ENCODE data around the gene CACNA1C. TPM values are rescaled to one million over a fixed set of nuclear protein-coding genes. Genes with fewer than 3 reads are reported as not detected.
A peak's percentile ranks its signal among the peaks of the same experiment; 100 is the strongest.

The CACNA1C gene
- total RNA-seq, 1 donor from 2014 or later, result 1.6 TPM

DNA sequence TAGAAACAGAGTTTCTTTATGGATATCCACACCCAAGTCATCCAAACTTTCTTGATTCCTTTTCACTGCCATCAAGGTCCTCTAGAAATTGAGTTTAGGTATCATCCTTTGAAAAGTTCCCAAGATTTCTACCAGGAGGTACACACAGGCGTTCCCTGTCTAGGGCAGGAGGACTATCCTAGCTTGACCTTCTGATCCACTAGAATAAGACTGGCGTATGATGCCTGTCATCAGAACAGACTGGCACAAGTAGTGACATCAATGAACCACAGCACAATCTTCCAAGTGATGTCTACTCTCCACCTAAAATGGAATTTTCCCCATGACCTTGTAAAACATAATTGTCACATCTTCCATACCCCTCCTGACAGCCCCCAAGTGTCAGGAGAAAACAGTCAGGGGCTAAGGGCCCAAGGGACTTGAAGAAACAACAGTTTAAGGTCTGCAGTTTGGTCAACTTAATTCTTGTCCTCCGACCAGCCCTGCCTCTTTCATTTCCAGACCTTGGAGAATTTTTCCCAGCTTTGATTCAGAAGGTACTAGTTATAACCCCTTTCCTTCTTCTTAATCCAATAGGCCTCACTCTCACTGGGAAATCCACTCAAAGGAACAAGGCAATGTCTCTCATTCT, 641.3 kb downstream of the CACNA1C start:
- peak overlapping the region; percentile 32 for H3K4me3 Mint-ChIP-seq
- H3K27me3 Mint-ChIP-seq (ENCODE audit: low read depth), result peaks cover 84% of the 10 kb centered on the region
- no peaks in the 10 kb centered on the region for H3K36me3 Mint-ChIP-seq (ENCODE audit: low read depth)
- H3K9me3 Mint-ChIP-seq, result no peaks in the 10 kb centered on the region
- H3K27ac Mint-ChIP-seq (ENCODE audit: unreplicated experiment), result no peak overlapping the region
- TF ChIP-seq CTCF (conservative IDR thresholded peaks at IDR 0.05), result no peak
- no peak for DNase-seq (ENCODE audit: low read depth, low spot score)
- H3K4me1 Mint-ChIP-seq, result peaks cover 21% of the 10 kb centered on the region

GRCh38 chr12:2696136-2696535, 643.3 kb downstream of the CACNA1C start:
- H3K36me3 Mint-ChIP-seq (ENCODE audit: low read depth), result no peaks in the 10 kb centered on the region
- DNase-seq (ENCODE audit: low read depth, low spot score), result no peak
- H3K27ac Mint-ChIP-seq (ENCODE audit: unreplicated experiment), result no peak overlapping the region
- peaks cover 14% of the 10 kb centered on the region for H3K4me1 Mint-ChIP-seq
- H3K4me3 Mint-ChIP-seq, result no peak overlapping the region
- peaks cover 81% of the 10 kb centered on the region for H3K27me3 Mint-ChIP-seq (ENCODE audit: low read depth)
- no peak for TF ChIP-seq CTCF (conservative IDR thresholded peaks at IDR 0.05)
- no peaks in the 10 kb centered on the region for H3K9me3 Mint-ChIP-seq

DNA sequence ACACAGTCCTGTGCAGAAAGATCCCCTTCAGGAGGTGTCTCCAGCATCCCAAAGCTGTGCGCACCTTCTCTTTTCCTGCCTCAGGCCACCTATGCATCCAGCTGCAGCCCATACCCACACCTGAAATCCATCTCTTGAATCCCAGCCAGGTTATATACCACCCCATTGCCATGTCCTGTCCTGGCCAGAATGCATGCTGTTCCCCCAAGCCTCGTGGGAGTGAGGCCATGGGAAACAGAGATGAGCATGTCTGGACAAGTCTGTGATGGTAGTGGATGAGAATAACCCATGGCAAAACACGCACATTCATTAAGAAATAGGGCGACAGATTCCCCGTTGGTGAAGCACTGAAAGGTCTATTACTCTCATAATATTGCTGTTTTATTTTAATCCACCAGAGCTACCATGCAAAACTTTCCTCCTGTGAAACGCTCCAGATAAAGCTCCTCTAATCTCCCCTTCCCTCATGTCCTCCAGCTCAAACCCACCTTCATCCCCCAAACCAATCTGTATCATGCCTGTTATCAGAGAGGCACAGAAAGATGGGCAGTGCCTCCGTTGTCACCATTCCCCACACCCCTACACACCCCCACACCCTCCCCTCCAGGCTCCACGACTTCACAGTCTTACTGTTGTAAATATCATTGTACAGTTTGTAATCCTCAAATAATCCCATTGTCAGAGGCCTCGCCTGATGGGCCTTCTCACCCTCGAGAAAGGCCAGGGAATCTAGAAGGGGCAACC, 644.4 kb downstream of the CACNA1C start:
- Mint-ChIP-seq H3K27ac (ENCODE audit: unreplicated experiment) (no peak overlapping the region), H3K27me3 (ENCODE audit: low read depth) (peaks cover 80% of the 10 kb centered on the region), H3K36me3 (ENCODE audit: low read depth) (no peaks in the 10 kb centered on the region), H3K9me3 (no peaks in the 10 kb centered on the region), H3K4me1 (peaks cover 6% of the 10 kb centered on the region), H3K4me3 (no peak overlapping the region)
- no peak for DNase-seq (ENCODE audit: low read depth, low spot score)
- TF ChIP-seq CTCF (conservative IDR thresholded peaks at IDR 0.05), result no peak

DNA sequence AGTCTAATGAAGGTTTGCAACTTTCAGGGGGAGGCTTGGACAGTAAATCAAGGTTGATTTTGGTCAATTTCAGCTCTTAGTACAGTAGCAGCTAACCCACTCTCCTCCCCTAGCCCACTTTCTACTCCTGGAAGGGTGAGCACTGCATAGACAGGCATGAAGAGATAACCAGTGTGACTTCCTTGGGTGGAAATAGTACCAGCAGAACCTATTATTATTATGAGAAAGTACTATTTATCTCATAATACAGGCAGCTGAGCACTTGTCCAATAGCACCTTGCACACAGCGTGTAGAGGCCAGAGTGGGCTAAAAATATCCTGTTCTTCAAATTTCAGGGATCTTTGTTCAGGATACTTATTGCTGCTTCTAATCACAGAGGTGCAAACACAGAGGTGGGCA, 645.8 kb downstream of the CACNA1C start:
- Mint-ChIP-seq H3K27ac (ENCODE audit: unreplicated experiment) (no peak overlapping the region), H3K4me1 (no peaks in the 10 kb centered on the region), H3K4me3 (no peak overlapping the region), H3K36me3 (ENCODE audit: low read depth) (no peaks in the 10 kb centered on the region), H3K9me3 (no peaks in the 10 kb centered on the region), H3K27me3 (ENCODE audit: low read depth) (peaks cover 78% of the 10 kb centered on the region)
- DNase-seq (ENCODE audit: low read depth, low spot score), result no peak
- TF ChIP-seq CTCF (conservative IDR thresholded peaks at IDR 0.05), result no peak

DNA sequence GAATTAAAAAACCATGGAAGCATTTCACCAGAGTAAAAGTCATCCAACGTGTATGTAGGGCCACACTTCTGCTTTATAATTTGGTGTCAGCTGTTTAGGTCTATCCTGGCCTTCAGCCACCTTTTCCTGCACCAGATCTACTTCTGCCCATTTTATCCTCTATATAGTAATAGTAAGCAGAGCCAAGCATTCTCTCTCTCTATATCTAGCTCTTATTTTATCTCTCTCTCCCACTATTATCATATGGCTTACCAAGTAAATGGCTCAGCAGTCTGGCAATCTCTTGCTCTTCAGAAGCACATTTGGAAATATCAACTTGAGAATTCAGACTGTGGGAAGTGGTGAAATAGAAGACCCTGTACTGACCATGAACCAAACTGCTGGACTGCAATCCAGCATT, 657.9 kb downstream of the CACNA1C start:
- no peak overlapping the region for H3K4me3 Mint-ChIP-seq
- H3K27ac Mint-ChIP-seq (ENCODE audit: unreplicated experiment), result no peak overlapping the region
- TF ChIP-seq CTCF (conservative IDR thresholded peaks at IDR 0.05), result no peak
- H3K27me3 Mint-ChIP-seq (ENCODE audit: low read depth), result peaks cover 91% of the 10 kb centered on the region
- no peaks in the 10 kb centered on the region for H3K4me1 Mint-ChIP-seq
- DNase-seq (ENCODE audit: low read depth, low spot score), result no peak
- H3K9me3 Mint-ChIP-seq, result peaks cover 11% of the 10 kb centered on the region
- H3K36me3 Mint-ChIP-seq (ENCODE audit: low read depth), result peaks cover 3% of the 10 kb centered on the region
